Heart left ventricle (tissue), 16 donors: ENCODE measurements around the gene RAG1. TPM values are rescaled to one million over a fixed set of nuclear protein-coding genes. Genes with fewer than 3 reads are reported as not detected.
A peak's percentile ranks its signal among the peaks of the same experiment; 100 is the strongest.

ENCODE experiments used
- ATAC-seq, 4 donors: fragments of 200-7000 bp; cut with Tn5 transposase; one replicate each; pipeline ENCODE4 v1.9.1; 2020 to 2022; ENCODE audit warnings: moderate library complexity in 4 of 4, mild to moderate bottlenecking in 3 of 4, moderate number of reproducible peaks in 1 of 4
- DNase-seq, 5 donors: peaks; one replicate each; pipeline ENCODE4 v3.0.0-alpha.2; 2020
- H3K27ac ChIP-seq, 12 donors: fragments of 200-600 bp; sonication (generic) in 4 of 12; one replicate each; pipeline versions ENCODE4 v1.5.0 to v1.8.0; 2016 to 2022; ENCODE audit warnings: mild to moderate bottlenecking in 2 of 12
- H3K27me3 ChIP-seq, 9 donors: fragments of 200-600 bp; sonication (generic) in 2 of 9; one replicate each; pipeline versions ENCODE4 v1.5.1 to v1.8.0; 2016 to 2022; ENCODE audit warnings: mild to moderate bottlenecking in 3 of 9
- H3K36me3 ChIP-seq, 9 donors: fragments of 200-600 bp; sonication (generic) in 2 of 9; one replicate each; pipeline versions ENCODE4 v1.5.0 to v1.8.0; 2018 to 2022; ENCODE audit warnings: mild to moderate bottlenecking in 2 of 9
- H3K4me1 ChIP-seq, 12 donors: fragments of 200-600 bp; sonication (generic) in 4 of 12; one replicate each; pipeline versions ENCODE4 v1.5.0 to v1.8.0; 2016 to 2022; ENCODE audit warnings: mild to moderate bottlenecking in 3 of 12
- H3K4me3 ChIP-seq, 12 donors: fragments of 200-600 bp; sonication (generic) in 4 of 12; one replicate each; pipeline versions ENCODE4 v1.5.0 to v1.8.0; 2017 to 2022; ENCODE audit warnings: mild to moderate bottlenecking in 9 of 12, moderate library complexity in 4 of 12
- H3K9me3 ChIP-seq, 12 donors: fragments of 200-600 bp; sonication (generic) in 4 of 12; one replicate each; pipeline versions ENCODE4 v1.5.0 to v1.8.0; 2016 to 2022; ENCODE audit warnings: mild to moderate bottlenecking in 1 of 12
- CTCF ChIP-seq, 12 donors: fragments of 200-600 bp; sonication (generic) in 4 of 12; IDR thresholded peaks; one replicate each; pipeline versions ENCODE4 v1.5.0 to v1.8.0; 2018 to 2022; ENCODE audit warnings: antibody characterized with exemption in 12 of 12, mild to moderate bottlenecking in 5 of 12
- POLR2A ChIP-seq, 2 donors: fragments of 450-650 bp; IDR thresholded peaks; one replicate each; pipeline ENCODE4 v1.6.1; 2017; ENCODE audit warnings: antibody characterized with exemption in 2 of 2, mild to moderate bottlenecking in 2 of 2, moderate library complexity in 2 of 2
- WGBS, 4 donors: extraction: QIAGEN DNeasy Blood & Tissue Kit in 2 of 4; methylation state at CpG; one replicate each; pipeline versions ENCODE4 v1.1.5 to v1.1.7; 2013 to 2018; 5-methylcytosine and 5-hydroxymethylcytosine counted together
- intact Hi-C, 10 donors: fragments of 100-400 bp; cut with DNase I; formaldehyde crosslinking; loops; one replicate each; pipeline versions ENCODE4 v1.11.1 to v1.14.2; 2022
- polyA plus RNA-seq, 2 donors: library from polyadenylated mRNA; stranded (reverse); fragments of 200-250 nt; gene quantifications; one replicate each; pipeline ENCODE4 v1.2.3, GENCODE V29; 2013
- total RNA-seq, 9 donors: library from RNA; depleted of rRNA in 2 of 9; stranded (reverse); fragments of >200 nt in 2 of 9; fragmentation: NEBNext Ultra II Directional in 3 of 9; extraction: Animal tissue kit (Norgen Biotek cat#: 25700) in 3 of 9; gene quantifications; one replicate each; pipeline versions ENCODE4 v1.1.0 to v1.2.4, GENCODE V29; 2016 to 2023
- donor health status: ischemic (EF 13 %, LVEDD 7.1; RV severe dilation, severe dysfunction).
- donor health status: healthy with polysubstance abuse.
- donor health status: DM: no; HTN: yes; CAD: no.
- donor health status: DM: no; HTN: no; CAD: no.
- donor health status: ischemic (EF 25% LVEDD 6.9; RV normal size, moderate dysfunction).
- donor health status: ischemic (EF 25% LVEDD 5.7; RV mildly dilated, moderate dysfunction).
- donor health status: healthy.
- donor health status: DM: yes; HTN: yes; CAD: no.
- donor health status: ischemic (EF 35%, LVEDD 5.7; RV mildly dilated, moderate dysfunction).
- donor health status: nonischemic (EF 11% LVEDD 7.7; RV severe dilation, severe dysfunction).
- donor health status: DM: yes; HTN: yes; CAD: no.
- donor health status: PGD.
- donor health status: ischemic (EF 29% LVEDD 5.4; RV normal size, mild dysfunction).
- donor health status: nonischemic (EF 23%, LVEDD 6.1; RV moderate dilation, normal function).

RAG1 gene
- total and polyA plus RNA-seq, 11 donors: 0.44 to 2.6 (median 1.1) TPM

GRCh38 chr11:36615826-36616225 is 48.0 kb downstream of the RAG1 start:
- TF ChIP-seq POLR2A (IDR thresholded peaks at IDR 0.05): no peak
- TF ChIP-seq CTCF (IDR thresholded peaks at IDR 0.05): no peak
- WGBS, 4 donors: 80 to 93% (median 85%) methylated on average over 3 of the region's 3 CpGs
- H3K9me3 ChIP-seq: no peaks in the 10 kb centered on the region
- no peak for DNase-seq
- no peak for ATAC-seq
- intact Hi-C loops: no loop called here
- H3K4me3 ChIP-seq: no peak overlapping the region
- H3K27ac ChIP-seq: no peak overlapping the region
- peaks cover 0 to 5% (median 0%) of the 10 kb centered on the region in 9 donors for H3K36me3 ChIP-seq
- peaks cover 0 to 23% (median 9%) of the 10 kb centered on the region in 12 donors for H3K4me1 ChIP-seq
- H3K27me3 ChIP-seq: no peaks in the 10 kb centered on the region

- WGBS, 4 donors: 83 to 88% (median 85%) methylated on average over 6 of the region's 6 CpGs
- no peak overlapping the region for H3K4me3 ChIP-seq
- intact Hi-C loops: no loop called here
- TF ChIP-seq POLR2A (IDR thresholded peaks at IDR 0.05) (no peak), CTCF (IDR thresholded peaks at IDR 0.05) (no peak)
- H3K36me3 ChIP-seq: no peaks in the 10 kb centered on the region
- DNase-seq: no peak
- no peaks in the 10 kb centered on the region for H3K9me3 ChIP-seq
- no peak for ATAC-seq
- no peaks in the 10 kb centered on the region for H3K27me3 ChIP-seq
- peaks cover 0 to 23% (median 9%) of the 10 kb centered on the region in 12 donors for H3K4me1 ChIP-seq
- peak overlapping the region in 1 of 12 donors; percentile 53 for H3K27ac ChIP-seq
Measured at GRCh38 chr11:36617543-36618362, 49.9 kb downstream of the RAG1 start.

GRCh38 chr11:36618363-36619047 is 50.7 kb downstream of the RAG1 start:
- H3K27me3 ChIP-seq: no peaks in the 10 kb centered on the region
- intact Hi-C loops: no loop called here
- H3K4me1 ChIP-seq: peaks cover 0 to 23% (median 9%) of the 10 kb centered on the region in 12 donors
- TF ChIP-seq POLR2A (IDR thresholded peaks at IDR 0.05) (no peak), CTCF (IDR thresholded peaks at IDR 0.05) (no peak)
- peak overlapping the region in 2 of 12 donors; percentile 21 to 53 for H3K27ac ChIP-seq
- no peaks in the 10 kb centered on the region for H3K36me3 ChIP-seq
- ATAC-seq: no peak
- 77 to 82% (median 77%) methylated on average over 3 of the region's 3 CpGs for WGBS, 4 donors
- H3K9me3 ChIP-seq: no peaks in the 10 kb centered on the region
- no peak for DNase-seq
- peak overlapping the region in 5 of 12 donors; percentile 15 to 45 (median 27) for H3K4me3 ChIP-seq

- H3K27me3 ChIP-seq: no peaks in the 10 kb centered on the region
- ATAC-seq (no peak), DNase-seq (no peak)
- no peak for TF ChIP-seq POLR2A (IDR thresholded peaks at IDR 0.05)
- no peak for TF ChIP-seq CTCF (IDR thresholded peaks at IDR 0.05)
- 11 to 16% (median 12%) methylated on average over 5 of the region's 5 CpGs for WGBS, 4 donors
- peaks cover 0 to 23% (median 9%) of the 10 kb centered on the region in 12 donors for H3K4me1 ChIP-seq
- intact Hi-C loops: no loop called here
- peak overlapping the region in 5 of 12 donors; percentile 5 to 53 (median 21) for H3K27ac ChIP-seq
- H3K36me3 ChIP-seq: no peaks in the 10 kb centered on the region
- peak overlapping the region in 7 of 12 donors; percentile 15 to 45 (median 27) for H3K4me3 ChIP-seq
- H3K9me3 ChIP-seq: no peaks in the 10 kb centered on the region
Measured at GRCh38 chr11:36619502-36619901, 51.7 kb downstream of the RAG1 start.
